ENCODE measurements around the gene SHROOM2.
"Not testable (repeated sequence)": the region's sequence is repeated elsewhere in the genome, so short reads cannot be mapped to it uniquely, and the experiment has no call there.

The SHROOM2 gene

GRCh38 chrX:9855561-9856283 is 69.5 kb downstream of the SHROOM2 start:
- no peaks in the 10 kb centered on the region for H3K4me1 ChIP-seq (ENCODE audit: low read length)
- no peak for DNase-seq
- H3K9me3 ChIP-seq (replicated peaks; ENCODE audit: insufficient read depth, low read length), result no peaks in the 10 kb centered on the region
- no peaks in the 10 kb centered on the region for H4K20me1 ChIP-seq (ENCODE audit: insufficient read depth, low read length)
- H3K4me2 ChIP-seq (ENCODE audit: low read depth, low read length), result no peak overlapping the region
- no peak for TF ChIP-seq CTCF (IDR thresholded peaks at IDR 0.05; ENCODE audit: low read length)
- TF ChIP-seq EZH2phosphoT487 (IDR thresholded peaks at IDR 0.05; ENCODE audit: low read length), result no peak
- no peak for TF ChIP-seq EZH2 (optimal IDR thresholded peaks at IDR 0.05; ENCODE audit: low read depth, low read length)
- H3K9me2 ChIP-seq (replicated peaks; ENCODE audit: insufficient read depth, low read length), result no peaks in the 10 kb centered on the region
- H2AFZ ChIP-seq (ENCODE audit: low read length), result no peak overlapping the region
- H3K9ac ChIP-seq (ENCODE audit: low read length), result no peak overlapping the region
- no peak overlapping the region for H3K4me3 ChIP-seq (ENCODE audit: low read length)
- no peaks in the 10 kb centered on the region for H3K79me2 ChIP-seq (ENCODE audit: low read length)
- no peaks in the 10 kb centered on the region for H3K27me3 ChIP-seq (replicated peaks; ENCODE audit: insufficient read depth, low read length)
- no peaks in the 10 kb centered on the region for H3K36me3 ChIP-seq (replicated peaks; ENCODE audit: insufficient read depth, low read length)
- no peaks in the 10 kb centered on the region for H3F3A ChIP-seq (ENCODE audit: insufficient read depth, low read length)
- H3K27ac ChIP-seq (ENCODE audit: low read length), result no peak overlapping the region

- no peaks in the 10 kb centered on the region for H3K4me1 ChIP-seq (ENCODE audit: low read length)
Observed at GRCh38 chrX:9856588-9856987, 70.4 kb downstream of the SHROOM2 start.

GRCh38 chrX:9857575-9858474 is 71.6 kb downstream of the SHROOM2 start:
- Histone ChIP-seq H3K4me3 (ENCODE audit: low read length) (no peak overlapping the region), H4K20me1 (ENCODE audit: insufficient read depth, low read length) (no peaks in the 10 kb centered on the region), H3K4me2 (ENCODE audit: low read depth, low read length) (no peak overlapping the region), H3K36me3 (replicated peaks; ENCODE audit: insufficient read depth, low read length) (no peaks in the 10 kb centered on the region), H3K27ac (ENCODE audit: low read length) (no peak overlapping the region), H3K4me1 (ENCODE audit: low read length) (no peaks in the 10 kb centered on the region), H3K27me3 (replicated peaks; ENCODE audit: insufficient read depth, low read length) (no peaks in the 10 kb centered on the region), H3K9me3 (replicated peaks; ENCODE audit: insufficient read depth, low read length) (no peaks in the 10 kb centered on the region), H2AFZ (ENCODE audit: low read length) (no peak overlapping the region), H3F3A (ENCODE audit: insufficient read depth, low read length) (no peaks in the 10 kb centered on the region), H3K9me2 (replicated peaks; ENCODE audit: insufficient read depth, low read length) (no peaks in the 10 kb centered on the region), H3K79me2 (ENCODE audit: low read length) (no peaks in the 10 kb centered on the region), H3K9ac (ENCODE audit: low read length) (no peak overlapping the region)
- TF ChIP-seq EZH2 (optimal IDR thresholded peaks at IDR 0.05; ENCODE audit: low read depth, low read length) (no peak), CTCF (IDR thresholded peaks at IDR 0.05; ENCODE audit: low read length) (no peak), EZH2phosphoT487 (IDR thresholded peaks at IDR 0.05; ENCODE audit: low read length) (no peak)
- no peak for DNase-seq

More at GRCh38 chrX:9856588-9856987, 70.4 kb downstream of the SHROOM2 start:
- Histone ChIP-seq H3F3A (ENCODE audit: insufficient read depth, low read length) (no peaks in the 10 kb centered on the region), H3K9me3 (replicated peaks; ENCODE audit: insufficient read depth, low read length) (no peaks in the 10 kb centered on the region), H3K9me2 (replicated peaks; ENCODE audit: insufficient read depth, low read length) (no peaks in the 10 kb centered on the region), H3K9ac (ENCODE audit: low read length) (no peak overlapping the region), H4K20me1 (ENCODE audit: insufficient read depth, low read length) (no peaks in the 10 kb centered on the region), H3K4me2 (ENCODE audit: low read depth, low read length) (no peak overlapping the region), H3K4me3 (ENCODE audit: low read length) (no peak overlapping the region), H2AFZ (ENCODE audit: low read length) (no peak overlapping the region), H3K27ac (ENCODE audit: low read length) (no peak overlapping the region), H3K36me3 (replicated peaks; ENCODE audit: insufficient read depth, low read length) (no peaks in the 10 kb centered on the region), H3K27me3 (replicated peaks; ENCODE audit: insufficient read depth, low read length) (no peaks in the 10 kb centered on the region), H3K79me2 (ENCODE audit: low read length) (no peaks in the 10 kb centered on the region)
- TF ChIP-seq CTCF (IDR thresholded peaks at IDR 0.05; ENCODE audit: low read length) (no peak), EZH2 (optimal IDR thresholded peaks at IDR 0.05; ENCODE audit: low read depth, low read length) (no peak), EZH2phosphoT487 (IDR thresholded peaks at IDR 0.05; ENCODE audit: low read length) (no peak)
- no peak for DNase-seq

GRCh38 chrX:9858684-9859083 is 72.5 kb downstream of the SHROOM2 start:
- H3K9me2 ChIP-seq (replicated peaks; ENCODE audit: insufficient read depth, low read length); H3K4me1 ChIP-seq (ENCODE audit: low read length); H3K27ac ChIP-seq (ENCODE audit: low read length); H3F3A ChIP-seq (ENCODE audit: insufficient read depth, low read length); H3K36me3 ChIP-seq (replicated peaks; ENCODE audit: insufficient read depth, low read length); H2AFZ ChIP-seq (ENCODE audit: low read length); H3K4me2 ChIP-seq (ENCODE audit: low read depth, low read length); H3K9me3 ChIP-seq (replicated peaks; ENCODE audit: insufficient read depth, low read length); H3K4me3 ChIP-seq (ENCODE audit: low read length); H4K20me1 ChIP-seq (ENCODE audit: insufficient read depth, low read length); H3K27me3 ChIP-seq (replicated peaks; ENCODE audit: insufficient read depth, low read length); H3K79me2 ChIP-seq (ENCODE audit: low read length); DNase-seq; H3K9ac ChIP-seq (ENCODE audit: low read length): not testable (repeated sequence)
